GM19468 (cell line): ENCODE data around the gene PTDSS2.

Experiments used
- ATAC-seq: cut with Tn5 transposase; IDR thresholded peaks from one replicate; pipeline ENCODE4 v1.9.1; 2021; ENCODE audit warnings: mild to moderate bottlenecking, moderate library complexity, moderate number of reproducible peaks; ENCODE audit not compliant: unreplicated experiment; ENCODE audit errors: extremely low read depth

PTDSS2 gene

DNA sequence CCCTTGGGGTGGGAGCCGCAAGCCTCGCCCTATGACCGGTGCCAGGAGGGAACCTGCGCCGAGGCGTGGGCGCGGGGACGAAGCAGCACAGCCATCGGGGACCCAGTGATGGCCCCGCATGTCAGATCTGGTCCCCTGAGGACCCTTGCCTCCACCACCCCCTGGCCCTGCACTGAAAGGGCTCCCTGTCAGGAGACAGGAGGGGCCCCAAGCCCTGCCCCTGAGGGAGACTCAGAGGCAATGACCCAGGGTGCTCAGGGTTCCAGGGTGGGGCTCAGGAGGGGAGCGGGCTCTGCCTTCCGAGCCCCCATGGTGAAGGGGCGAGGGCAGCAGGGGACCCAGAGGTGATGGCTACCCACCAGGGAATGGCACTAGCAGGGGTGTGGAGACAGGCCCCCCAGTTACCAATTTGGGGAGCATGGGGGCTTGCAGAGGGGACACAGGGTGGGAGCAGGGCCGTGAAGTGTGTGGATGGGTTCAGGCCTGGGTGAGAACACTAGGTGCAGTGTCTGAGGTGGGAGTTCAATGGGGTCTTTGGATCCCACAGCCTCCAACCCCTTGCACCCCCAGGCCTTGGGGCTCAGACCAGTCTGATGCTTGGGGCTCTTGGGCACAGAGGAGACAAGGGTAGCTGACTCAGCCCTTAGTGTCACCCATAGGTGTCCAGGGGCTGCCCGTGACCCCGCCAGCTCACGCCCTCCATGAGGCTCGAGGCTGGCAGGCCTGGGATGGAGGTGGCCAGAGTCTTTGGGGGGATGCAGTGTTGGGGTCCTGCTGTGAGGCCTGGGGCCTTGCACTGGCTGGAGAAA is 87.7 kb downstream of the PTDSS2 start:
- ATAC-seq = no peak

GRCh38 chr11:538431-539051 is 88.5 kb downstream of the PTDSS2 start:
- ATAC-seq = no peak

DNA sequence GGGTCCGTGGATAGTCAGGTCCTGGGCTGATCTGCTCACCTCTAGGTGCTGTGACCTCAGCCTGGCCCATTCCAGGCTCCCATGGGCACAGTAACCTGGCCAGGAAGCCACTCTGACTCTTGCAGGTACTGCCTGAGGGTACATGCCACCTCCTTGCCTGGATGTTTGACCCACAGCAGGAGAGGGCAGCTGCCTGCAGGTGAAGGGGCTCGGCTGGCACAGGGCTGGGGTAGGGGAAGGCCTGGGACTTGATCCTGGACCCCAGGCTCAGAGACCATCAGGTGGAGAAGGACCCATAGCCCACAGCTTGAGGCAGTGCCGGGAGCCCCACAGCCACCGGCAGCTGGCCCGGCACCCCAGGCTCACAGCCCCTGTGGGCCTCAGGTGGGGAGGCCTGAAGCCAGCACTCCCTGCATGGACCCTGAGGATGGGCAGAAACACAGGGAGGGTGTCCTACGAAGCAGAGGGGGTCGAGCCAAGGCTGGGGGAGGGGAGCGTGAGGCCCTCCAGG is 89.9 kb downstream of the PTDSS2 start:
- no peak for ATAC-seq
